ENCODE data around the gene STAU1. TPM values are rescaled to one million over a fixed set of nuclear protein-coding genes. Genes with fewer than 3 reads are reported as not detected.

STAU1 gene
- total RNA-seq, 1 donor from 2014 or later = 70.8 TPM

GRCh38 chr20:49078310-49078709, 109.8 kb downstream of the STAU1 start:
- Mint-ChIP-seq H3K36me3 (peaks cover 31% of the 10 kb centered on the region), H3K27ac (no peak overlapping the region), H3K4me1 (no peaks in the 10 kb centered on the region), H3K4me3 (no peak overlapping the region), H3K27me3 (ENCODE audit: low read depth) (no peaks in the 10 kb centered on the region), H3K9me3 (no peaks in the 10 kb centered on the region)
- no peak for TF ChIP-seq CTCF (IDR thresholded peaks at IDR 0.05; ENCODE audit: unreplicated experiment)
- DNase-seq (ENCODE audit: low spot score in 2 of 2, unreplicated experiment in 2 of 2) = no peak

- no peak overlapping the region for H3K4me3 Mint-ChIP-seq
- H3K9me3 Mint-ChIP-seq = no peaks in the 10 kb centered on the region
- no peak for TF ChIP-seq CTCF (IDR thresholded peaks at IDR 0.05; ENCODE audit: unreplicated experiment)
- H3K27ac Mint-ChIP-seq = no peak overlapping the region
- no peaks in the 10 kb centered on the region for H3K4me1 Mint-ChIP-seq
- no peaks in the 10 kb centered on the region for H3K27me3 Mint-ChIP-seq (ENCODE audit: low read depth)
- H3K36me3 Mint-ChIP-seq = peaks cover 31% of the 10 kb centered on the region
- DNase-seq (ENCODE audit: low spot score in 2 of 2, unreplicated experiment in 2 of 2) = no peak
These were observed 113.6 kb downstream of the STAU1 start for GRCh38 chr20:49074521-49074920.

Other genes with a start within 250 kb of the STAU1 start
- gene CSE1L, start 142.0 kb downstream of the STAU1 start, total RNA-seq = 75.1 to 79.6 TPM (median 78.7 TPM) in 3 replicates
- gene DDX27, start 31.1 kb upstream of the STAU1 start, total RNA-seq = 37.9 to 40.2 TPM (median 38.0 TPM) in 3 replicates
- 15.5 to 16.8 TPM (median 15.9 TPM) in 3 replicates for gene ZNFX1, start 89.7 kb upstream of the STAU1 start, total RNA-seq

All from mesothelial cell of epicardium (in vitro differentiated cells).